Measurements from ENCODE around the gene PPP6C. TPM values are rescaled to one million over a fixed set of nuclear protein-coding genes. Genes with fewer than 3 reads are reported as not detected.
"Not testable (repeated sequence)": the region's sequence is repeated elsewhere in the genome, so short reads cannot be mapped to it uniquely, and the experiment has no call there.

Gene PPP6C
- total RNA-seq, 1 donor from 2014 or later = 34.2 TPM

- ATAC-seq (ENCODE audit: poor library complexity); intact Hi-C loops (cut with DNase I); DNase-seq: not testable (repeated sequence)
These were observed 75.1 kb downstream of the PPP6C start for GRCh38 chr9:125114503-125114902.

- intact Hi-C loops (cut with DNase I) = no loop called here
- no peak for ATAC-seq (ENCODE audit: poor library complexity)
- DNase-seq = no peak
These were observed 79.1 kb downstream of the PPP6C start for GRCh38 chr9:125110464-125110863.

- DNase-seq; intact Hi-C loops (cut with DNase I); ATAC-seq (ENCODE audit: poor library complexity): not testable (repeated sequence)
These were observed 81.1 kb downstream of the PPP6C start for GRCh38 chr9:125108541-125108940.

- intact Hi-C loops (cut with DNase I) = no loop called here
- no peak for DNase-seq
- no peak for ATAC-seq (ENCODE audit: poor library complexity)
These were observed 83.2 kb downstream of the PPP6C start for GRCh38 chr9:125106285-125106893.

GRCh38 chr9:125103770-125104460 is 85.7 kb downstream of the PPP6C start:
- no peak for DNase-seq
- ATAC-seq (ENCODE audit: poor library complexity) = no peak
- intact Hi-C loops (cut with DNase I) = no loop called here

- no peak for ATAC-seq (ENCODE audit: poor library complexity)
- DNase-seq = no peak
- intact Hi-C loops (cut with DNase I) = no loop called here
These were observed 86.6 kb downstream of the PPP6C start for GRCh38 chr9:125103021-125103420.

GRCh38 chr9:125100822-125101221 is 88.8 kb downstream of the PPP6C start:
- ATAC-seq (ENCODE audit: poor library complexity) (no peak), DNase-seq (no peak)
- intact Hi-C loops (cut with DNase I) = no loop called here

GRCh38 chr9:125099816-125100215 is 89.8 kb downstream of the PPP6C start:
- DNase-seq (no peak), ATAC-seq (ENCODE audit: poor library complexity) (no peak)
- intact Hi-C loops (cut with DNase I) = no loop called here

Other genes starting within 250 kb of the PPP6C start
- gene GOLGA1, start 248.7 kb downstream of the PPP6C start, total RNA-seq = 16.1 TPM
- 3.3 TPM for gene SCAI, start 46.3 kb downstream of the PPP6C start, total RNA-seq
- 7.0 TPM for gene RABEPK, start 10.7 kb upstream of the PPP6C start, total RNA-seq
- 159 TPM for gene HSPA5, start 51.5 kb upstream of the PPP6C start, total RNA-seq
- gene GAPVD1, start 72.0 kb upstream of the PPP6C start, total RNA-seq = 31.9 TPM

All from Right ventricle myocardium superior (tissue), 1 donor.